HCT116 (cell line): ENCODE measurements around the gene DAZAP1. TPM values are rescaled to one million over a fixed set of nuclear protein-coding genes. Genes with fewer than 3 reads are reported as not detected.

Experiments
- ATAC-seq: fragments of 200-7000 bp; cut with Tn5 transposase; 2 replicates; pipeline ENCODE4 v1.9.1; 2020; ENCODE audit warnings: mild to moderate bottlenecking, moderate library complexity
- BruUV-seq: library from RNA; stranded (reverse); fragments of 400-500 nt; replicated peaks from 2 replicates; lab custom pipeline; 2021; lab: Mats Ljungman, UMichigan
- CTCF ChIA-PET: fragments of 300-600 bp; sonication (Branson Sonifier 250); formaldehyde crosslinking; loops from one replicate; lab custom pipeline; 2021; ENCODE audit warnings: antibody characterized with exemption; lab: Charles Lee
- POLR2A ChIA-PET: fragments of 300-600, 350-600 bp; sonication (Branson Sonifier 250); formaldehyde crosslinking; loops from one replicate; lab custom pipeline; 2021; ENCODE audit warnings: antibody characterized with exemption; lab: Charles Lee
- RAD21 ChIA-PET, 2 experiments: fragments of 300-600 bp; sonication (Branson Sonifier 250); formaldehyde crosslinking; loops; one replicate each; lab custom pipeline; 2023; ENCODE audit warnings: low total read pairs in 2 of 2; ENCODE audit not compliant: uncharacterized antibody in 2 of 2, unreplicated experiment in 2 of 2, low non-redundant PET in 1 of 2; lab: Charles Lee
- DNase-seq: peaks from one replicate; pipeline ENCODE4 v3.0.0-alpha.2; 2010; ENCODE audit warnings: low read depth, low spot score
- H2AFZ ChIP-seq: fragments of 200-600 bp; shearing (Covaris generic), sonication (generic); 2 replicates; pipeline ENCODE4 v1.6.1; 2017; ENCODE audit warnings: low read depth, mixed run types, mixed read lengths, antibody characterized with exemption, low read length; ENCODE audit not compliant: poor library complexity, severe bottlenecking
- H3K27ac ChIP-seq: 2 replicates; pipeline ENCODE4 v1.5.1; 2012; ENCODE audit warnings: low read depth, low read length
- H3K27me3 ChIP-seq: fragments of 200-600 bp; sonication (generic); 2 replicates; pipeline ENCODE4 v1.6.1; 2016; ENCODE audit warnings: mixed run types, low read length, mixed read lengths; ENCODE audit not compliant: insufficient read depth
- H3K36me3 ChIP-seq, 2 experiments: fragments of 200-500 bp in 1 of 2; fragments of 200-600 bp in 1 of 2; sonication (Bioruptor generic) in 1 of 2; sonication (generic) in 1 of 2; 2 replicates each; pipeline versions ENCODE4 v1.5.1 to v1.6.1; 2014 to 2016; ENCODE audit warnings: low read length in 2 of 2, inconsistent platforms in 1 of 2, mixed read lengths in 1 of 2, mixed run types in 1 of 2; ENCODE audit not compliant: insufficient read depth in 2 of 2, control insufficient read depth in 1 of 2
- H3K4me1 ChIP-seq, 2 experiments: fragments of 200-600 bp in 1 of 2; sonication (generic) in 1 of 2; 2 replicates each; pipeline versions ENCODE4 v1.5.1 to v1.6.1; 2012 to 2017; ENCODE audit warnings: low read length in 2 of 2, inconsistent platforms in 1 of 2, mild to moderate bottlenecking in 1 of 2, mixed read lengths in 1 of 2, mixed run types in 1 of 2, moderate library complexity in 1 of 2; ENCODE audit not compliant: insufficient read depth in 2 of 2, control insufficient read depth in 1 of 2
- H3K4me2 ChIP-seq: fragments of 200-600 bp; sonication (generic); 2 replicates; pipeline ENCODE4 v1.6.1; 2017; ENCODE audit warnings: mixed run types, low read length, mixed read lengths
- H3K4me3 ChIP-seq, 2 experiments: fragments of 200-600 bp in 1 of 2; sonication (generic) in 1 of 2; replicated peaks in 1 of 2; 2 replicates each; pipeline ENCODE4 v1.5.1; 2011 to 2016; ENCODE audit warnings: low read length in 2 of 2, control low read depth in 1 of 2, low read depth in 1 of 2, mild to moderate bottlenecking in 1 of 2, mixed read lengths in 1 of 2, mixed run types in 1 of 2
- H3K79me2 ChIP-seq: fragments of 200-600 bp; sonication (generic); 2 replicates; pipeline ENCODE4 v1.6.1; 2017; ENCODE audit warnings: mild to moderate bottlenecking, mixed run types, low read length, moderate library complexity, mixed read lengths; ENCODE audit not compliant: insufficient read depth
- H3K9ac ChIP-seq: fragments of 200-600 bp; sonication (generic); 2 replicates; pipeline ENCODE4 v1.6.1; 2016; ENCODE audit warnings: low read length, mixed read lengths
- H3K9me2 ChIP-seq: fragments of 200-600 bp; sonication (generic), shearing (Covaris generic); 2 replicates; pipeline ENCODE4 v1.6.1; 2017; ENCODE audit warnings: mixed run types, mild to moderate bottlenecking, moderate library complexity; ENCODE audit not compliant: insufficient read depth
- H3K9me3 ChIP-seq, 2 experiments: fragments of 200-500 bp in 1 of 2; fragments of 200-600 bp in 1 of 2; sonication (Bioruptor generic) in 1 of 2; sonication (generic) in 1 of 2; 2 replicates each; pipeline ENCODE4 v1.6.1; 2014 to 2017; ENCODE audit warnings: low read length in 2 of 2, mixed read lengths in 2 of 2, inconsistent platforms in 1 of 2, low read depth in 1 of 2, mild to moderate bottlenecking in 1 of 2, mixed run types in 1 of 2, moderate library complexity in 1 of 2; ENCODE audit not compliant: control insufficient read depth in 1 of 2, insufficient read depth in 1 of 2
- H4K20me1 ChIP-seq: fragments of 200-600 bp; sonication (generic), shearing (Covaris generic); 2 replicates; pipeline ENCODE4 v1.6.1; 2017; ENCODE audit warnings: mixed run types, mild to moderate bottlenecking, moderate library complexity; ENCODE audit not compliant: insufficient read depth
- ELF1 ChIP-seq: IDR thresholded peaks from 2 replicates; pipeline ENCODE4 v1.6.1; 2012; ENCODE audit warnings: low read depth, borderline replicate concordance
- EZH2phosphoT487 ChIP-seq: fragments of 200-600 bp; IDR thresholded peaks from 2 replicates; pipeline ENCODE4 v1.6.1; 2018; ENCODE audit warnings: antibody characterized with exemption, borderline replicate concordance
- JUND ChIP-seq: IDR thresholded peaks from 2 replicates; pipeline ENCODE4 v1.6.1; 2012
- POLR2AphosphoS5 ChIP-seq: IDR thresholded peaks from 2 replicates; pipeline ENCODE4 v1.6.1; 2011; ENCODE audit warnings: mild to moderate bottlenecking, low read depth, low read length, moderate library complexity
- SRF ChIP-seq: IDR thresholded peaks from 2 replicates; pipeline ENCODE4 v1.6.1; 2012; ENCODE audit warnings: low read depth
- ZFX ChIP-seq: fragments of 450-650 bp; IDR thresholded peaks from 2 replicates; pipeline ENCODE4 v1.6.1; 2017
- ZNF274 ChIP-seq: fragments of 200-500 bp; sonication (Bioruptor generic); IDR thresholded peaks from 2 replicates; pipeline ENCODE4 v1.6.1; 2014; ENCODE audit warnings: mild to moderate bottlenecking, low read depth, low read length, inconsistent platforms
- intact Hi-C: fragments of 100-400 bp; cut with micrococcal nuclease; formaldehyde crosslinking; loops from 2 replicates; pipeline ENCODE4 v1.10.0; 2022
- total RNA-seq: library from RNA; stranded (reverse); gene quantifications from one replicate; pipeline ENCODE4 v1.2.1, GENCODE V29; 2021; ENCODE audit not compliant: unreplicated experiment
- TF ChIP-seq, protein P1 (sequence below): IDR thresholded peaks from 2 replicates; pipeline ENCODE4 v1.6.1; 2012

Gene DAZAP1
- total RNA-seq, 1 experiment from 2014 or later: 191 TPM

DNA sequence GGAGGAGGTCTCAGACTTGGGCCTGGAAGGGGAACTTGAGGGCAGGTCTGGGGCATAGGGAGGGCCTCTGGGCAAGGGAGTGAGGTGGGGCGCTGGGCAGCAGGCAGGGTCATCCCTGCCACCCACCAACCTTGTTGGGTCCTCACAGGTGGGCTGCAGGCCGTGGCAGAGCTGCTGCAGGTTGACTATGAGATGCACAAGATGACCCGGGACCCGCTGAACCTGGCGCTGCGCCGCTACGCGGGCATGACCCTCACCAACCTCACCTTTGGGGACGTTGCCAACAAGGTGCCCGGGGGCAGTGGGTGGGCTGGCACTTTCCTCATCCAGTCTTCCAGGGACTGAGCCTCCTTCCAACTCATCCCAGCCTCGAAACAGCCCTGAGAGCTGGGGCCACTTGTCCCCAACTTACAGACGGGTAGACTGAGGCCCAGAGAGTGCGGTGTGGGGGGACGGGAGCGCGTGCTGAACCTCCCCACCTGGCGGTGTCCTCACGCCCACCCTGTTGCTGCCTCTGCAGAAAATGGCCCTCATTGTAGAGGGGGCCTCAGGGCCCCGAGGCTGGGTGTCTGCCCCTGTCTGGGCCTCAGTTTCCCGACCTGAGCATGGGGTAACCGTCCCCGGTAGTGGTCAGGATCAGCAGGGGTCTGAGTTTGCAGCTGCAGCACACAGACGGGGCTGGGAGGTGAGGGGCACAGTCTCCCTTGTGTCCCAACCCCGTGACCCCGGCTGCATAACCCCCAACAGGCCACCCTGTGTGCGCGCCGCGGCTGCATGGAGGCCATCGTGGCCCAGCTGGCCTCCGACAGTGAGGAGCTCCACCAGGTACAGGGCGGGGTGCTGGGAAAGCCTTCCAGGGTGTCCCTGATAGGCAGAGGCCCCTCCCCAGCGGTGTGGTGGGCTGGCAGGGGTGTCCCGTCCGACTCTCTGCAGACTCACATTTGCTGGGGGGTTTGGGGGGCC lies 52.9 kb downstream of the DAZAP1 start:
- no peak for DNase-seq
- Histone ChIP-seq H3K4me1 (peaks cover 6 to 27% of the 10 kb centered on the region in 2 experiments; a peak in 3 of 4 replicates), H2AFZ (no peak overlapping the region), H3K4me2 (no peak overlapping the region), H3K4me3 (no peak overlapping the region), H3K79me2 (no peaks in the 10 kb centered on the region), H3K9me3 (no peaks in the 10 kb centered on the region), H3K36me3 (peaks cover 0 to 3% of the 10 kb centered on the region in 2 experiments; a peak in 1 of 4 replicates), H3K9ac (no peak overlapping the region)
- intact Hi-C loops: no loop called here
- POLR2A ChIA-PET: no interaction called here
- no peak for ATAC-seq
- RAD21 ChIA-PET: no interaction called here
- TF ChIP-seq EZH2phosphoT487 (no peak), ZNF274 (no peak), ELF1 (no peak)
- TF ChIP-seq, all 23 proteins: peak for 0
- Histone ChIP-seq H3K9me2 (no peaks in the 10 kb centered on the region), H4K20me1 (no peaks in the 10 kb centered on the region), H3K27ac (no peak overlapping the region), H3K27me3 (no peaks in the 10 kb centered on the region)
- no TSS peak for BruUV-seq
- CTCF ChIA-PET: no interaction called here

DNA sequence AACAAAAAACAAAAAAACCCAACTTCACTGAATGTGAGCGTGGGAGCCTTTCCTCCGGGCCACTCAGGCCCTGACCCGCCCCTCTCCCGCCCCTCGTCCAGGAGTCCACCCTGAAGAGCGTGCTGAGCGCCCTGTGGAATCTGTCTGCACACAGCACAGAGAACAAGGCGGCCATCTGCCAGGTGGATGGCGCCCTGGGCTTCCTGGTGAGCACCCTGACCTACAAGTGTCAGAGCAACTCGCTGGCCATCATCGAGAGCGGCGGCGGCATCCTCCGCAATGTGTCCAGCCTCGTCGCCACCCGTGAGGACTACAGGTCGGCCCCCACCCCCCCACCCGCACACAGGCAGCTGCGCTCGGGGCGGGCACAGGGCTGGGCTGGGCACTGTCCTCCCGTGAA lies 54.5 kb downstream of the DAZAP1 start:
- H3K27ac ChIP-seq: no peak overlapping the region

More for the DNA sequence above, 54.5 kb downstream of the DAZAP1 start:
- Histone ChIP-seq H3K9me3 (no peaks in the 10 kb centered on the region), H2AFZ (no peak overlapping the region), H3K36me3 (peaks cover 0 to 3% of the 10 kb centered on the region in 2 experiments; a peak in 1 of 4 replicates), H3K9ac (no peak overlapping the region), H3K4me2 (no peak overlapping the region), H3K4me1 (peaks cover 0 to 15% of the 10 kb centered on the region in 2 experiments; a peak in 2 of 4 replicates), H3K9me2 (no peaks in the 10 kb centered on the region), H3K27me3 (no peaks in the 10 kb centered on the region), H4K20me1 (no peaks in the 10 kb centered on the region), H3K79me2 (no peaks in the 10 kb centered on the region), H3K4me3 (no peak overlapping the region)
- no peak for TF ChIP-seq POLR2AphosphoS5
- no peak for TF ChIP-seq SRF
- TF ChIP-seq, protein P1, sequence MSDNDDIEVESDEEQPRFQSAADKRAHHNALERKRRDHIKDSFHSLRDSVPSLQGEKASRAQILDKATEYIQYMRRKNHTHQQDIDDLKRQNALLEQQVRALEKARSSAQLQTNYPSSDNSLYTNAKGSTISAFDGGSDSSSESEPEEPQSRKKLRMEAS: no peak
- TF ChIP-seq JUND: no peak
- no peak for TF ChIP-seq ELF1
- TF ChIP-seq ZFX: no peak
- ChIA-PET RAD21 (no interaction called here), CTCF (no interaction called here), POLR2A (no interaction called here)
- BruUV-seq: no TSS peak
- ATAC-seq (no peak), DNase-seq (no peak)
- intact Hi-C loops: no loop called here
